22Rv1 (cell line): ENCODE measurements around the gene NUDT22.

Experiments used
- CTCF ChIP-seq: fragments of 450-650 bp; IDR thresholded peaks from 2 replicates; pipeline ENCODE4 v1.5.1; 2017; ENCODE audit warnings: mild to moderate bottlenecking
- ZFX ChIP-seq: fragments of 450-650 bp; IDR thresholded peaks from 2 replicates; pipeline ENCODE4 v1.6.1; 2017; ENCODE audit warnings: antibody characterized with exemption, borderline replicate concordance

- TF ChIP-seq CTCF (no peak), ZFX (no peak)
These were observed 16.6 kb upstream of the NUDT22 start for GRCh38 chr11:64209563-64209843.
